HG03521 (cell line): Measurements from ENCODE around the gene PNPT1.
A peak's percentile ranks its signal among the peaks of the same experiment; 100 is the strongest.

Source experiments
- ATAC-seq: cut with Tn5 transposase; IDR thresholded peaks from one replicate; pipeline ENCODE4 v1.9.1; 2021; ENCODE audit warnings: mild to moderate bottlenecking, moderate library complexity; ENCODE audit not compliant: unreplicated experiment

Gene PNPT1

GRCh38 chr2:55672630-55673029, 21.0 kb downstream of the PNPT1 start:
- ATAC-seq = no peak

GRCh38 chr2:55668956-55669355, 24.7 kb downstream of the PNPT1 start:
- no peak for ATAC-seq

- ATAC-seq = no peak
Observed at GRCh38 chr2:55653255-55653654, 40.4 kb downstream of the PNPT1 start.

- no peak for ATAC-seq
Observed at GRCh38 chr2:55649211-55649610, 44.4 kb downstream of the PNPT1 start.

GRCh38 chr2:55636831-55637230, 56.8 kb downstream of the PNPT1 start:
- no peak for ATAC-seq

GRCh38 chr2:55628931-55629330, 64.7 kb downstream of the PNPT1 start:
- no peak for ATAC-seq

- no peak for ATAC-seq
Observed at GRCh38 chr2:55627915-55628314, 65.7 kb downstream of the PNPT1 start.

- ATAC-seq = no peak
Observed at GRCh38 chr2:55621802-55622201, 71.8 kb downstream of the PNPT1 start.

- ATAC-seq = no peak
Observed at GRCh38 chr2:55620123-55620779, 73.4 kb downstream of the PNPT1 start.

- peak; percentile 26 for ATAC-seq
Observed at GRCh38 chr2:55618275-55619055, 75.2 kb downstream of the PNPT1 start.

GRCh38 chr2:55618025-55618274, 75.7 kb downstream of the PNPT1 start:
- no peak for ATAC-seq

GRCh38 chr2:55617175-55618024, 76.2 kb downstream of the PNPT1 start, which contains the start of gene PPP4R3B:
TSS of gene PPP4R3B (minus strand) at chr2:55617622. CDS start at chr2:55617285, 337 bp downstream.
- ATAC-seq = peak; percentile 85

GRCh38 chr2:55616551-55617174, 77.0 kb downstream of the PNPT1 start:
- ATAC-seq = peak; percentile 17

- ATAC-seq = no peak
Observed at GRCh38 chr2:55611997-55612396, 81.6 kb downstream of the PNPT1 start.

GRCh38 chr2:55610954-55611743, 82.5 kb downstream of the PNPT1 start:
- no peak for ATAC-seq

GRCh38 chr2:55609938-55610578, 83.6 kb downstream of the PNPT1 start:
- ATAC-seq = no peak

GRCh38 chr2:55609193-55609794, 84.3 kb downstream of the PNPT1 start:
- ATAC-seq = no peak

GRCh38 chr2:55607717-55608116, 85.9 kb downstream of the PNPT1 start:
- ATAC-seq = no peak

- ATAC-seq = no peak
Observed at GRCh38 chr2:55604027-55604565, 89.5 kb downstream of the PNPT1 start.
